ENCODE data around the gene CYP4F3. TPM values are rescaled to one million over a fixed set of nuclear protein-coding genes. Genes with fewer than 3 reads are reported as not detected.
A peak's percentile ranks its signal among the peaks of the same experiment; 100 is the strongest.

CYP4F3 gene
- total and polyA plus RNA-seq, 2 of the 13 experiments (the other 11 are each of a cell fraction or from before 2014, with no cell fraction given): 17.8 to 22.8 TPM

DNA sequence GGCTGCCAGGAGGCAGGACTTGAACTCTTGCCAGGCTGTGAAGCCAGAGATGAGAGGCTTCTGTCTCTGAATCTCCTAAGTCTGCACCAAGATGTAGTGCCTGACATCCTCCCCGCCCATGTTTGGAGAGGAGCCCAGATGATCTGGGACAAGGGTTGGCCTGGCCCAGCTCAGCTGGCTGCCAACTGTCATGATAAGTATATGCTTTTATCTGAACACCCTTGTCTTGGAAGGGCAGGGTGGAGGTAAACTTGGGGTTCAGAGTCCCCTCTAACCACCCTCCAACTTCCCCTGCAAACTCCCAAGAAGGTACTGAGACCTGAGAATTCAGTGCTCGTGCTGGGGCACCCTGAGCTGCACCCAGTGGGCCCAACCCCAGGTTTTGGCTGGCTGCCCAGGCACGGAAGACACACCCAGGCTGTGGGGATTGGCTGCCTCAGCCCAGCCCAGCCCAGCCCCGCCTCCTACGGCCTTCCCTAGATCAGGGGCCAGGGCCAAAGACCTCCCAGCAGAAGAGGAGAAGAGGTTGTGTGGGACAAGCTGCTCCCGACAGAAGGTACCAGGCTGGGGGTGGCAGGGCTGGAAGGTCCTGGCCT, 32.0 kb downstream of the CYP4F3 start, which contains the start of gene CYP4F12 (continued):
- TF ChIP-seq ELF1 (CRISPR knock-in tag; IDR thresholded peaks at IDR 0.05) (0 out of 2 replicates have a peak, but pooled peaks have one; percentile 4), RBM39 (IDR thresholded peaks at IDR 0.05; ENCODE audit: low read depth, low read length, poor library complexity, severe bottlenecking) (peak; percentile 29), ZNF33A (CRISPR knock-in tag; IDR thresholded peaks at IDR 0.05; ENCODE audit: borderline replicate concordance) (no peak), NFRKB (IDR thresholded peaks at IDR 0.05) (no peak), PHF8 (CRISPR knock-in tag; IDR thresholded peaks at IDR 0.05) (0 out of 2 replicates have a peak, but pooled peaks have one; percentile 22), MED1 (CRISPR knock-in tag; IDR thresholded peaks at IDR 0.05) (peak; percentile 13; the same call in 1 of the 2 replicates), HES4 (CRISPR knock-in tag; IDR thresholded peaks at IDR 0.05; ENCODE audit: borderline replicate concordance) (no peak), GTF2F1 (IDR thresholded peaks at IDR 0.05; ENCODE audit: low read length) (no peak), ZNF614 (CRISPR knock-in tag; IDR thresholded peaks at IDR 0.05; ENCODE audit: borderline replicate concordance) (no peak), HOXA5 (CRISPR knock-in tag; IDR thresholded peaks at IDR 0.05) (0 out of 2 replicates have a peak, but pooled peaks have one; percentile 69), ETV6 (CRISPR knock-in tag; conservative IDR thresholded peaks at IDR 0.05) (0 out of 2 replicates have a peak, but pooled peaks have one; percentile 3)
- TF ChIP-seq, protein P1, sequence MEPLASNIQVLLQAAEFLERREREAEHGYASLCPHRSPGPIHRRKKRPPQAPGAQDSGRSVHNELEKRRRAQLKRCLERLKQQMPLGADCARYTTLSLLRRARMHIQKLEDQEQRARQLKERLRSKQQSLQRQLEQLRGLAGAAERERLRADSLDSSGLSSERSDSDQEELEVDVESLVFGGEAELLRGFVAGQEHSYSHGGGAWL (CRISPR knock-in tag; IDR thresholded peaks at IDR 0.05): no peak
- TF ChIP-seq, protein P2, sequence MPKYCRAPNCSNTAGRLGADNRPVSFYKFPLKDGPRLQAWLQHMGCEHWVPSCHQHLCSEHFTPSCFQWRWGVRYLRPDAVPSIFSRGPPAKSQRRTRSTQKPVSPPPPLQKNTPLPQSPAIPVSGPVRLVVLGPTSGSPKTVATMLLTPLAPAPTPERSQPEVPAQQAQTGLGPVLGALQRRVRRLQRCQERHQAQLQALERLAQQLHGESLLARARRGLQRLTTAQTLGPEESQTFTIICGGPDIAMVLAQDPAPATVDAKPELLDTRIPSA (CRISPR knock-in tag; IDR thresholded peaks at IDR 0.05; ENCODE audit: borderline replicate concordance): no peak
- TF ChIP-seq, protein P3, sequence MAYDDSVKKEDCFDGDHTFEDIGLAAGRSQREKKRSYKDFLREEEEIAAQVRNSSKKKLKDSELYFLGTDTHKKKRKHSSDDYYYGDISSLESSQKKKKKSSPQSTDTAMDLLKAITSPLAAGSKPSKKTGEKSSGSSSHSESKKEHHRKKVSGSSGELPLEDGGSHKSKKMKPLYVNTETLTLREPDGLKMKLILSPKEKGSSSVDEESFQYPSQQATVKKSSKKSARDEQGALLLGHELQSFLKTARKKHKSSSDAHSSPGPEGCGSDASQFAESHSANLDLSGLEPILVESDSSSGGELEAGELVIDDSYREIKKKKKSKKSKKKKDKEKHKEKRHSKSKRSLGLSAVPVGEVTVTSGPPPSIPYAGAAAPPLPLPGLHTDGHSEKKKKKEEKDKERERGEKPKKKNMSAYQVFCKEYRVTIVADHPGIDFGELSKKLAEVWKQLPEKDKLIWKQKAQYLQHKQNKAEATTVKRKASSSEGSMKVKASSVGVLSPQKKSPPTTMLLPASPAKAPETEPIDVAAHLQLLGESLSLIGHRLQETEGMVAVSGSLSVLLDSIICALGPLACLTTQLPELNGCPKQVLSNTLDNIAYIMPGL (CRISPR knock-in tag; IDR thresholded peaks at IDR 0.05; ENCODE audit: borderline replicate concordance in 1 of 2, low read depth in 1 of 2): peak in 1 of 2 experiments; percentile 27; a peak in 2 of 4 replicates
- TF ChIP-seq, protein P4, sequence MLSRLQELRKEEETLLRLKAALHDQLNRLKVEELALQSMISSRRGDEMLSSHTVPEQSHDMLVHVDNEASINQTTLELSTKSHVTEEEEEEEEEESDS (CRISPR knock-in tag; IDR thresholded peaks at IDR 0.05; ENCODE audit: borderline replicate concordance): no peak

Measured in HepG2 (cell line).